Gastroesophageal sphincter (tissue), 4 donors: ENCODE measurements around the gene KLHL15. TPM values are rescaled to one million over a fixed set of nuclear protein-coding genes. Genes with fewer than 3 reads are reported as not detected.
A peak's percentile ranks its signal among the peaks of the same experiment; 100 is the strongest.

ENCODE experiments used
- ATAC-seq: fragments of 150-250 bp; one replicate; pipeline ENCODE4 v1.9.1; 2016; ENCODE audit warnings: mild to moderate bottlenecking, moderate library complexity
- H3K27ac ChIP-seq, 4 donors: fragments of 200-600 bp; sonication (generic) in 3 of 4; 1 replicate in 3 of 4; 2 replicates in 1 of 4; pipeline ENCODE4 v1.5.1; 2016 to 2019
- H3K27me3 ChIP-seq: fragments of 200-600 bp; sonication (generic); one replicate; pipeline ENCODE4 v1.5.1; 2019
- H3K36me3 ChIP-seq, 2 donors: fragments of 200-600 bp; sonication (generic); one replicate each; pipeline ENCODE4 v1.5.1; 2019; ENCODE audit warnings: control low read depth in 1 of 2
- H3K4me1 ChIP-seq, 3 donors: fragments of 200-600 bp; sonication (generic); 1 replicate in 2 of 3; 2 replicates in 1 of 3; pipeline ENCODE4 v1.5.1; 2016 to 2019; ENCODE audit warnings: control low read depth in 2 of 3
- H3K4me3 ChIP-seq, 2 donors: fragments of 200-600 bp; sonication (generic); one replicate each; pipeline ENCODE4 v1.5.1; 2019; ENCODE audit warnings: mild to moderate bottlenecking in 1 of 2, moderate library complexity in 1 of 2
- H3K9me3 ChIP-seq, 3 donors: fragments of 200-600 bp; sonication (generic); one replicate each; pipeline ENCODE4 v1.5.1; 2017 to 2019; ENCODE audit warnings: control low read depth in 2 of 3
- CTCF ChIP-seq, 4 experiments: fragments of 200-600 bp in 2 of 4; fragments of 450-650 bp in 2 of 4; sonication (generic) in 1 of 4; IDR thresholded peaks; one replicate each; pipeline ENCODE4 v1.5.1; 2017 to 2019; ENCODE audit warnings: antibody characterized with exemption in 4 of 4, mild to moderate bottlenecking in 2 of 4, moderate library complexity in 2 of 4
- EP300 ChIP-seq: sonication (generic); formaldehyde crosslinking; IDR thresholded peaks from one replicate; pipeline ENCODE4 v1.6.1; 2017; ENCODE audit warnings: antibody characterized with exemption, mild to moderate bottlenecking
- POLR2A ChIP-seq, 2 donors: fragments of 450-650 bp; IDR thresholded peaks; one replicate each; pipeline ENCODE4 v1.6.1; 2017; ENCODE audit warnings: antibody characterized with exemption in 2 of 2, mild to moderate bottlenecking in 2 of 2, moderate library complexity in 1 of 2
- POLR2AphosphoS5 ChIP-seq: sonication (generic); formaldehyde crosslinking; IDR thresholded peaks from one replicate; pipeline ENCODE4 v1.6.1; 2017; ENCODE audit warnings: antibody characterized with exemption
- WGBS, 2 donors: methylation state at CpG; one replicate each; pipeline ENCODE4 v1.1.5; 2018; ENCODE audit warnings: low coverage in 1 of 2; 5-methylcytosine and 5-hydroxymethylcytosine counted together
- total RNA-seq, 4 donors: library from RNA; depleted of rRNA; stranded (reverse); fragments of >200 nt; gene quantifications; one replicate each; pipeline ENCODE4 v1.1.0, GENCODE V29; 2016

Gene KLHL15
- total RNA-seq, 4 donors from 2014 or later: 12.2 to 42.3 (median 17.4) TPM

GRCh38 chrX:24025741-24026403, 1.1 kb downstream of the KLHL15 start:
- H3K4me3 ChIP-seq: peak overlapping the region; percentile 82 to 85

GRCh38 chrX:24024819-24025740, 1.9 kb downstream of the KLHL15 start:
- peak; percentile 93 for ATAC-seq
- TF ChIP-seq CTCF (IDR thresholded peaks at IDR 0.05): peak in 2 of 4 experiments; percentile 29 to 33
- peak; percentile 90 to 92 for TF ChIP-seq POLR2A (IDR thresholded peaks at IDR 0.05)
- peak; percentile 95 for TF ChIP-seq POLR2AphosphoS5
- no peak for TF ChIP-seq EP300
- Histone ChIP-seq H3K36me3 (no peaks in the 10 kb centered on the region), H3K27ac (peak overlapping the region; percentile 97 to 99 (median 98)), H3K4me3 (peak overlapping the region; percentile 82 to 97), H3K4me1 (peaks cover 0 to 13% (median 0%) of the 10 kb centered on the region in 3 donors), H3K27me3 (no peaks in the 10 kb centered on the region), H3K9me3 (no peaks in the 10 kb centered on the region)
- 24% methylated on average over 6 of the region's 111 CpGs; no CpG with 5 or more reads in 1 of the 2 donors for WGBS, 2 donors

More at GRCh38 chrX:24025741-24026403, 1.1 kb downstream of the KLHL15 start:
- 0 to 35% methylated on average over 7 of the region's 46 CpGs for WGBS, 2 donors
- Histone ChIP-seq H3K4me1 (peaks cover 0 to 5% (median 0%) of the 10 kb centered on the region in 3 donors), H3K9me3 (no peaks in the 10 kb centered on the region), H3K27me3 (no peaks in the 10 kb centered on the region), H3K27ac (peak overlapping the region; percentile 97 to 99 (median 98)), H3K36me3 (no peaks in the 10 kb centered on the region)
- TF ChIP-seq EP300 (no peak), POLR2AphosphoS5 (peak; percentile 47), POLR2A (IDR thresholded peaks at IDR 0.05) (peak; percentile 49 to 63), CTCF (IDR thresholded peaks at IDR 0.05) (no peak)
- peak; percentile 30 for ATAC-seq

GRCh38 chrX:24023972-24024669, 2.9 kb downstream of the KLHL15 start:
- no peaks in the 10 kb centered on the region for H3K9me3 ChIP-seq
- H3K27ac ChIP-seq: peak overlapping the region; percentile 97 to 98 (median 98)
- peaks cover 0 to 22% (median 0%) of the 10 kb centered on the region in 3 donors for H3K4me1 ChIP-seq
- no peak for ATAC-seq
- H3K27me3 ChIP-seq: no peaks in the 10 kb centered on the region
- peak overlapping the region; percentile 82 to 97 for H3K4me3 ChIP-seq
- H3K36me3 ChIP-seq: no peaks in the 10 kb centered on the region
- WGBS, 2 donors: 1 to 26% methylated on average over 16 to 18 of the region's 19 CpGs
- TF ChIP-seq CTCF (IDR thresholded peaks at IDR 0.05): no peak
- TF ChIP-seq POLR2AphosphoS5: no peak
- no peak for TF ChIP-seq EP300
- no peak for TF ChIP-seq POLR2A (IDR thresholded peaks at IDR 0.05)

- Histone ChIP-seq H3K9me3 (no peaks in the 10 kb centered on the region), H3K4me1 (peaks cover 0 to 28% (median 0%) of the 10 kb centered on the region in 3 donors), H3K27ac (peak overlapping the region in 3 of 4 donors; percentile 97 to 98 (median 97)), H3K27me3 (no peaks in the 10 kb centered on the region), H3K36me3 (no peaks in the 10 kb centered on the region), H3K4me3 (peak overlapping the region; percentile 82 to 97)
- 0 to 7% methylated on average over 1 of the region's 1 CpG for WGBS, 2 donors
- TF ChIP-seq EP300: no peak
- TF ChIP-seq POLR2A (IDR thresholded peaks at IDR 0.05): no peak
- TF ChIP-seq CTCF (IDR thresholded peaks at IDR 0.05): no peak
- no peak for TF ChIP-seq POLR2AphosphoS5
- ATAC-seq: no peak
Measured at GRCh38 chrX:24023544-24023943, 3.4 kb downstream of the KLHL15 start.
